Stimulated activated CD4-positive, alpha-beta T cell treated with anti-CD3 and anti-CD28 coated beads, Interleukin-4, amount 100 ng/mL, for 1 hour (primary cell): ENCODE data around the gene CHAD.
"Not testable (repeated sequence)": the region's sequence is repeated elsewhere in the genome, so short reads cannot be mapped to it uniquely, and the experiment has no call there.

Experiments used
- DNase-seq: peaks from one replicate; pipeline ENCODE4 v3.0.0-alpha.2; 2020

Gene CHAD

GRCh38 chr17:50492214-50492613, 23.5 kb upstream of the CHAD start:
- DNase-seq = no peak

- no peak for DNase-seq
Measured at GRCh38 chr17:50491505-50491904, 22.8 kb upstream of the CHAD start.

GRCh38 chr17:50488880-50489279, 20.2 kb upstream of the CHAD start:
- DNase-seq = no peak

- no peak for DNase-seq
Measured at GRCh38 chr17:50487213-50488096, 18.8 kb upstream of the CHAD start.

- no peak for DNase-seq
Measured at GRCh38 chr17:50484386-50485155, 15.9 kb upstream of the CHAD start.

GRCh38 chr17:50483266-50483665, 14.6 kb upstream of the CHAD start:
- no peak for DNase-seq

- DNase-seq = peak; percentile 73
Measured at GRCh38 chr17:50482516-50482915, 13.8 kb upstream of the CHAD start.

- no peak for DNase-seq
Measured at GRCh38 chr17:50482110-50482509, 13.4 kb upstream of the CHAD start.

- no peak for DNase-seq
Measured at GRCh38 chr17:50481648-50482047, 13.0 kb upstream of the CHAD start.

GRCh38 chr17:50480854-50481490, 12.3 kb upstream of the CHAD start:
- DNase-seq = no peak

GRCh38 chr17:50480142-50480764, 11.6 kb upstream of the CHAD start:
- DNase-seq = no peak

- peak; percentile 70 for DNase-seq
Measured at GRCh38 chr17:50479522-50480141, 11.0 kb upstream of the CHAD start.

GRCh38 chr17:50478391-50479381, 10.0 kb upstream of the CHAD start, which contains the start of gene RSAD1:
TSS of gene RSAD1 (plus strand) at chr17:50478860. CDS start at chr17:50478885, 25 bp downstream.
- DNase-seq = peak; percentile 86

- DNase-seq = no peak
Measured at GRCh38 chr17:50477976-50478375, 9.3 kb upstream of the CHAD start.

GRCh38 chr17:50476545-50477315, 8.1 kb upstream of the CHAD start:
- no peak for DNase-seq

GRCh38 chr17:50475775-50476544, 7.3 kb upstream of the CHAD start:
- not testable (repeated sequence) for DNase-seq

- DNase-seq = no peak
Measured at GRCh38 chr17:50475362-50475761, 6.7 kb upstream of the CHAD start.

- DNase-seq = no peak
Measured at GRCh38 chr17:50474523-50474922, 5.8 kb upstream of the CHAD start.

- no peak for DNase-seq
Measured at GRCh38 chr17:50473901-50474300, 5.2 kb upstream of the CHAD start.

GRCh38 chr17:50472761-50473161, 4.1 kb upstream of the CHAD start:
- DNase-seq = not testable (repeated sequence)
